Measurements from ENCODE around the gene MPO. TPM values are rescaled to one million over a fixed set of nuclear protein-coding genes. Genes with fewer than 3 reads are reported as not detected.

MPO gene
- total and polyA plus RNA-seq, 10 of the 15 experiments (the other 5 are each of a cell fraction or from before 2014, with no cell fraction given), result 0.06 to 0.49 (median 0.14) TPM

GRCh38 chr17:58327363-58328194 is 46.8 kb upstream of the MPO start (continued):
- TF ChIP-seq NKRF (conservative IDR thresholded peaks at IDR 0.05), result 0 out of 2 replicates have a peak, but pooled peaks have one; percentile 24
- TF ChIP-seq EED (IDR thresholded peaks at IDR 0.05; ENCODE audit: low read depth), result peak; percentile 7; the same call in 1 of the 2 replicates
- TF ChIP-seq ZBTB11 (CRISPR knock-in tag; IDR thresholded peaks at IDR 0.05), result no peak; the same call in 1 of the 2 replicates
- 0 out of 2 replicates have a peak, but pooled peaks have one; percentile 3 for TF ChIP-seq YY1 (IDR thresholded peaks at IDR 0.05; ENCODE audit: low read depth, low read length)
- no peak for TF ChIP-seq YBX1 (IDR thresholded peaks at IDR 0.05)
- no peak for TF ChIP-seq SUPT20H (IDR thresholded peaks at IDR 0.05; ENCODE audit: borderline replicate concordance, control insufficient read depth, low read depth, low read length)
- no peak for TF ChIP-seq CUX1 (IDR thresholded peaks at IDR 0.05; ENCODE audit: insufficient replicate concordance, low read depth, low read length)
- 0 out of 2 replicates have a peak, but pooled peaks have one; percentile 21 for TF ChIP-seq SIN3A (IDR thresholded peaks at IDR 0.05; ENCODE audit: low read depth, low read length)
- TF ChIP-seq PAX5 (IDR thresholded peaks at IDR 0.05; ENCODE audit: borderline replicate concordance, low read depth, low read length), result 0 out of 2 replicates have a peak, but pooled peaks have one; percentile 57
- TF ChIP-seq RAD21 (IDR thresholded peaks at IDR 0.05; ENCODE audit: insufficient read depth, low read depth, low read length), result no peak
- no peak for TF ChIP-seq HCFC1 (IDR thresholded peaks at IDR 0.05; ENCODE audit: low read length)

Measured in GM12878 (cell line).